H9 (cell line): ENCODE data around the gene P2RX5. TPM values are rescaled to one million over a fixed set of nuclear protein-coding genes. Genes with fewer than 3 reads are reported as not detected.

Experiments used
- DNase-seq: peaks from one replicate; pipeline ENCODE4 v3.0.0-alpha.2; 2017
- H2AFZ ChIP-seq: one replicate; pipeline ENCODE4 v1.6.1; 2013; ENCODE audit warnings: mild to moderate bottlenecking, low read length, control low read depth, moderate library complexity
- H2AK5ac ChIP-seq: 2 replicates; pipeline ENCODE4 v1.6.1; 2013; ENCODE audit warnings: low read length, control low read depth, mixed read lengths; ENCODE audit not compliant: insufficient read length
- H2BK120ac ChIP-seq: one replicate; pipeline ENCODE4 v1.6.1; 2013; ENCODE audit warnings: low read depth, mild to moderate bottlenecking, low read length, control low read depth, inconsistent platforms; ENCODE audit not compliant: poor library complexity, severe bottlenecking
- H2BK12ac ChIP-seq: 2 replicates; pipeline ENCODE4 v1.6.1; 2013; ENCODE audit warnings: low read length, control low read depth, mixed read lengths, low read depth; ENCODE audit not compliant: insufficient read length
- H2BK15ac ChIP-seq: 2 replicates; pipeline ENCODE4 v1.6.1; 2013; ENCODE audit warnings: low read depth, low read length, control low read depth
- H2BK20ac ChIP-seq: one replicate; pipeline ENCODE4 v1.6.1; 2013; ENCODE audit warnings: low read depth, mild to moderate bottlenecking, low read length, control low read depth, inconsistent platforms; ENCODE audit not compliant: poor library complexity, severe bottlenecking
- H2BK5ac ChIP-seq: 2 replicates; pipeline ENCODE4 v1.6.1; 2013; ENCODE audit warnings: low read length, control low read depth, mixed read lengths; ENCODE audit not compliant: insufficient read length
- H3K14ac ChIP-seq: 2 replicates; pipeline ENCODE4 v1.6.1; 2013; ENCODE audit warnings: low read length, control low read depth; ENCODE audit not compliant: insufficient read depth
- H3K18ac ChIP-seq: 2 replicates; pipeline ENCODE4 v1.6.1; 2013; ENCODE audit warnings: low read depth, mild to moderate bottlenecking, mixed read lengths, low read length, control low read depth; ENCODE audit not compliant: insufficient read length
- H3K23ac ChIP-seq: 2 replicates; pipeline ENCODE4 v1.6.1; 2013; ENCODE audit warnings: low read length, control low read depth, mixed read lengths, low read depth; ENCODE audit not compliant: insufficient read length
- H3K23me2 ChIP-seq: 2 replicates; pipeline ENCODE4 v1.6.1; 2013; ENCODE audit warnings: low read depth, mild to moderate bottlenecking, mixed read lengths, low read length, control low read depth; ENCODE audit not compliant: insufficient read length, poor library complexity, severe bottlenecking
- H3K27ac ChIP-seq: 2 replicates; pipeline ENCODE4 v1.5.1; 2013; ENCODE audit warnings: low read length, control low read depth, mixed read lengths, low read depth; ENCODE audit not compliant: insufficient read length
- H3K27me3 ChIP-seq: 2 replicates; pipeline ENCODE4 v1.6.1; 2013; ENCODE audit warnings: low read length, control low read depth, inconsistent platforms; ENCODE audit not compliant: insufficient read depth
- H3K4ac ChIP-seq: 2 replicates; pipeline ENCODE4 v1.6.1; 2013; ENCODE audit warnings: low read depth, mild to moderate bottlenecking, control low read depth, inconsistent platforms, low read length, moderate library complexity
- H3K4me1 ChIP-seq: 2 replicates; pipeline ENCODE4 v1.6.1; 2013; ENCODE audit warnings: low read length, control low read depth, inconsistent platforms; ENCODE audit not compliant: insufficient read depth
- H3K4me2 ChIP-seq: 2 replicates; pipeline ENCODE4 v1.6.1; 2013; ENCODE audit warnings: low read length, control low read depth, mixed read lengths; ENCODE audit not compliant: insufficient read length, insufficient read depth
- H3K56ac ChIP-seq: 2 replicates; pipeline ENCODE4 v1.6.1; 2013; ENCODE audit warnings: low read depth, mild to moderate bottlenecking, mixed read lengths, low read length, control low read depth; ENCODE audit not compliant: insufficient read length
- H3K79me1 ChIP-seq: 2 replicates; pipeline ENCODE4 v1.6.1; 2013; ENCODE audit warnings: low read depth, mild to moderate bottlenecking, moderate library complexity, low read length, control low read depth, inconsistent platforms; ENCODE audit not compliant: insufficient read depth, poor library complexity, severe bottlenecking
- H3K79me2 ChIP-seq: 2 replicates; pipeline ENCODE4 v1.6.1; 2013; ENCODE audit warnings: low read length, control low read depth, inconsistent platforms; ENCODE audit not compliant: insufficient read depth
- H3K9ac ChIP-seq: 2 replicates; pipeline ENCODE4 v1.6.1; 2013; ENCODE audit warnings: low read length, control low read depth, mixed read lengths; ENCODE audit not compliant: insufficient read length; ENCODE audit errors: extremely low read depth
- H3K9me3 ChIP-seq: one replicate; pipeline ENCODE4 v1.6.1; 2013; ENCODE audit warnings: low read depth, low read length, inconsistent platforms; ENCODE audit not compliant: control insufficient read depth
- H3T11ph ChIP-seq: one replicate; pipeline ENCODE4 v1.6.1; 2013; ENCODE audit warnings: mild to moderate bottlenecking, low read length, control low read depth, inconsistent platforms
- H4K20me1 ChIP-seq: one replicate; pipeline ENCODE4 v1.6.1; 2013; ENCODE audit not compliant: control insufficient read depth, insufficient read length, insufficient read depth
- H4K5ac ChIP-seq: 2 replicates; pipeline ENCODE4 v1.6.1; 2013; ENCODE audit warnings: low read depth, mild to moderate bottlenecking, mixed read lengths, low read length, control low read depth; ENCODE audit not compliant: insufficient read length
- H4K8ac ChIP-seq: replicated peaks from 2 replicates; pipeline ENCODE4 v1.6.1; 2013; ENCODE audit warnings: low read length, control low read depth, mixed read lengths, low read depth; ENCODE audit not compliant: insufficient read length
- H4K91ac ChIP-seq: 2 replicates; pipeline ENCODE4 v1.6.1; 2013; ENCODE audit warnings: low read depth, mild to moderate bottlenecking, moderate library complexity, mixed read lengths, low read length, control low read depth; ENCODE audit not compliant: insufficient read length
- H3K27ac Mint-ChIP-seq, 3 experiments: 2 replicates in 2 of 3; 3 replicates in 1 of 3; pipeline ENCODE4 v1.8.0; 2020 to 2021; ENCODE audit warnings: mixed read lengths in 3 of 3, mild to moderate bottlenecking in 1 of 3, moderate library complexity in 1 of 3
- H3K27me3 Mint-ChIP-seq: 2 replicates; pipeline ENCODE4 v1.8.0; 2021; ENCODE audit warnings: low read depth, mild to moderate bottlenecking, moderate library complexity, mixed read lengths
- H3K36me3 Mint-ChIP-seq, 3 experiments: 2 replicates in 2 of 3; 3 replicates in 1 of 3; pipeline ENCODE4 v1.8.0; 2020 to 2021; ENCODE audit warnings: low read depth in 3 of 3, mixed read lengths in 3 of 3; ENCODE audit not compliant: insufficient read depth in 1 of 3
- H3K4me1 Mint-ChIP-seq, 2 experiments: 2 replicates each; pipeline ENCODE4 v1.8.0; 2020; ENCODE audit warnings: mixed read lengths in 2 of 2
- H3K4me3 Mint-ChIP-seq, 2 experiments: 2 replicates in 1 of 2; 3 replicates in 1 of 2; pipeline ENCODE4 v1.8.0; 2020 to 2021; ENCODE audit warnings: mild to moderate bottlenecking in 2 of 2, mixed read lengths in 2 of 2, moderate library complexity in 1 of 2
- H3K9me3 Mint-ChIP-seq, 2 experiments: 2 replicates in 1 of 2; 3 replicates in 1 of 2; pipeline ENCODE4 v1.8.0; 2020; ENCODE audit warnings: mild to moderate bottlenecking in 2 of 2, mixed read lengths in 2 of 2, moderate library complexity in 1 of 2
- CTCF ChIP-seq: fragments of 200-600 bp; sonication (generic); conservative IDR thresholded peaks from 3 replicates; pipeline ENCODE4 v1.8.0; 2021; ENCODE audit warnings: antibody characterized with exemption, mild to moderate bottlenecking
- total RNA-seq: library from RNA; stranded (reverse); gene quantifications from 2 replicates; pipeline ENCODE4 v1.2.1, GENCODE V29; 2021

Gene P2RX5
- total RNA-seq, 1 experiment from 2014 or later: 4.7 TPM

- Histone ChIP-seq H2BK5ac (no peak overlapping the region), H3K9ac (no peak overlapping the region), H2AK5ac (no peak overlapping the region), H3K4me2 (no peak overlapping the region), H4K20me1 (no peaks in the 10 kb centered on the region), H3K79me2 (no peaks in the 10 kb centered on the region; the same call in 1 of the 2 replicates), H4K91ac (no peak overlapping the region), H3K9me3 (no peaks in the 10 kb centered on the region), H3K23ac (no peak overlapping the region), H3K4me1 (no peaks in the 10 kb centered on the region), H3K27me3 (no peaks in the 10 kb centered on the region), H4K5ac (no peak overlapping the region), H4K8ac (no peak overlapping the region), H3K14ac (no peak overlapping the region), H2BK15ac (no peak overlapping the region), H3K18ac (no peak overlapping the region), H2AFZ (no peak overlapping the region), H3K56ac (no peak overlapping the region), H2BK120ac (no peak overlapping the region), H3K4ac (no peak overlapping the region), H2BK12ac (no peak overlapping the region), H2BK20ac (no peak overlapping the region), H3K27ac (no peak overlapping the region), H3K23me2 (peaks cover 6% of the 10 kb centered on the region), H3T11ph (no peak overlapping the region), H3K79me1 (no peaks in the 10 kb centered on the region)
- no peak for TF ChIP-seq CTCF
- Mint-ChIP-seq H3K27me3 (no peaks in the 10 kb centered on the region), H3K4me1 (peaks cover 7 to 9% of the 10 kb centered on the region in 2 experiments), H3K36me3 (peaks cover 15 to 46% (median 30%) of the 10 kb centered on the region in 3 experiments), H3K4me3 (no peak overlapping the region), H3K9me3 (no peaks in the 10 kb centered on the region), H3K27ac (no peak overlapping the region)
- no peak for DNase-seq
Measured at GRCh38 chr17:3719265-3719664, 23.3 kb upstream of the P2RX5 start.
